Activated CD4-positive, alpha-beta memory T cell treated with anti-CD3 and anti-CD28 coated beads for 36 hours (primary cell): ENCODE data around the gene TOMM6. TPM values are rescaled to one million over a fixed set of nuclear protein-coding genes. Genes with fewer than 3 reads are reported as not detected.
"Not testable (repeated sequence)": the region's sequence is repeated elsewhere in the genome, so short reads cannot be mapped to it uniquely, and the experiment has no call there.

Experiments
- CTCF ChIA-PET: fragments of 350-600 bp; sonication (Branson Sonifier 250); formaldehyde crosslinking; loops from one replicate; lab custom pipeline; 2021; ENCODE audit warnings: antibody characterized with exemption, inconsistent platforms; lab: Charles Lee
- POLR2A ChIA-PET: fragments of 350-600 bp; sonication (Branson Sonifier 250); formaldehyde crosslinking; loops from one replicate; lab custom pipeline; 2021; ENCODE audit warnings: antibody characterized with exemption; lab: Charles Lee
- DNase-seq: peaks from one replicate; pipeline ENCODE4 v3.0.0-alpha.2; 2020
- H3K27ac Mint-ChIP-seq: one replicate; pipeline ENCODE4 v1.8.0; 2021; ENCODE audit warnings: mixed read lengths
- H3K27me3 Mint-ChIP-seq: one replicate; pipeline ENCODE4 v1.8.0; 2021; ENCODE audit warnings: mixed read lengths
- H3K36me3 Mint-ChIP-seq: one replicate; pipeline ENCODE4 v1.8.0; 2021; ENCODE audit warnings: mixed read lengths
- H3K4me1 Mint-ChIP-seq: one replicate; pipeline ENCODE4 v1.8.0; 2021; ENCODE audit warnings: low read depth, mixed read lengths
- H3K4me3 Mint-ChIP-seq: one replicate; pipeline ENCODE4 v1.8.0; 2021; ENCODE audit warnings: mild to moderate bottlenecking, mixed read lengths
- H3K9me3 Mint-ChIP-seq: one replicate; pipeline ENCODE4 v1.8.0; 2021; ENCODE audit warnings: mixed read lengths
- intact Hi-C: fragments of 100-400 bp; cut with micrococcal nuclease; formaldehyde crosslinking; loops from one replicate; pipeline ENCODE4 v1.15.1; 2023
- total RNA-seq, 2 experiments: library from RNA; stranded (reverse); gene quantifications; one replicate each; pipeline ENCODE4 v1.2.3, GENCODE V29; 2021

TOMM6 gene
- total RNA-seq, 2 experiments from 2014 or later: 264 to 280 TPM

DNA sequence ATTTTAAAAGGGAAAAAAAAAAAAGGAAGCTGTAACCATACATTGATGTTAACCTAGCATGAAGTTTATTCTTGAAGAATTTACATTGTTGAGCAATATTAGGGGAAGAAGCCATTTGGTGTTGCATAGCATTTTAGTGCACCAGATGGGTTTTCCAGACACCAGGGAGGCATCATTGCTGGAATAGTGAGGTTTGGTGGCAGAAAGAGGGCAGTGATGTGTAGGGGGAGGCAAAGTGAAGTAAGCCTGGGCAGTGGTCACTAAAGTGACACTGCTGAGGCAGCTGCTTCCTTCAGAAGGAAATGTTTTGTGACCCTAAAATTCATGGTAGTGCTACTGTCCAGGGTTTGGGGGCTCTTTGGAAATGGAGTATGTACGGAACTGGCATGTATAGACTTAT is 2.6 kb downstream of the TOMM6 start:
- intact Hi-C loops: no loop called here
- Mint-ChIP-seq H3K36me3 (peaks cover 37% of the 10 kb centered on the region), H3K27me3 (no peaks in the 10 kb centered on the region), H3K4me3 (no peak overlapping the region), H3K9me3 (no peaks in the 10 kb centered on the region), H3K27ac (no peak overlapping the region), H3K4me1 (peaks cover 20% of the 10 kb centered on the region)
- CTCF ChIA-PET: interaction anchor here (0.7 to 1.1 kb wide), 3 partner anchors 10 to 131 kb away, joined by 3 read pairs; partner anchors contain the start of genes BYSL, FRS3 and MED20
- POLR2A ChIA-PET: no interaction called here
- DNase-seq: no peak

DNA sequence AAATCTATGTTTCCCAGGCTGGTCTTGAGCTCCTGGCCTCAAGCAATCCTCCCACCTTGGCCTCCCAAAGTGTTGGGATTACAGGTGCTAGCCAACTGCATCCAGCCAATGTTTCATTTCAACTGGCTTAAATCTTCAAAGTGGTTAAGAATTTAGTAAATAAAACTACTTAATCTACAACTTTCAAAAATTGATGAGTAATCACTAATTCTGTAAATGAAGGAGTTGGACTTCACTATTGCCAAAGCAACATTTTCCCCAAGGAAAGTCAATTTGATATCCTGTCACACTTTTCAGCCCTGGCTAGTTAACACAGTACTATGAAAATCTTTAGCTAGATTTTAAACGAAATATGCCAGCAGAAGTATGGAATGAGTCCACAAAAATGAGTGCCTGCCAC is 3.8 kb downstream of the TOMM6 start:
- peaks cover 16% of the 10 kb centered on the region for H3K4me1 Mint-ChIP-seq
- H3K9me3 Mint-ChIP-seq: no peaks in the 10 kb centered on the region
- no peak overlapping the region for H3K4me3 Mint-ChIP-seq
- H3K27ac Mint-ChIP-seq: no peak overlapping the region
- H3K27me3 Mint-ChIP-seq: no peaks in the 10 kb centered on the region
- intact Hi-C loops: no loop called here
- DNase-seq: no peak
- H3K36me3 Mint-ChIP-seq: peaks cover 37% of the 10 kb centered on the region
- CTCF ChIA-PET: interaction anchor here (0.9 to 1.1 kb wide), 2 partner anchors 12 to 424 kb away, joined by 3 read pairs; partner anchors contain the start of gene FRS3
- POLR2A ChIA-PET: no interaction called here

DNA sequence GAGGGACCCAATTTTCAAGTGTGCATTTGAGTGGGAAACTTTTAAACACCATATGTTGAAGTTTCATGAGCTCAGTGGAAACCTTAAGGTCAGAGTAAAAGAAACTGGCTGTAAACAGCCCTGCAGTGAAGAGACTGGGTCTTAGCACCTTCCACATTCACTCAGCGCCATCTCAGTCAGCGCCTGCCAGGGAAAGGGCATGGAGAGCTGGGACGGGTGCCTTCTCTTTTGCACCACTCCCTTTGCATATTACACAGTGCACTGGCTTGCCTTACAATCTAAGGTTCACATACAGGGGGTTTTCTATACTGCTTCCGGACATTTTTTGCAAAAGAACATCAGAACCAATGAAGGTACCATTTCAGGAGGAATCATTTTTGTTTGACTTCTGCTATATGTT is 4.5 kb downstream of the TOMM6 start:
- intact Hi-C loops: no loop called here
- Mint-ChIP-seq H3K27ac (peak overlapping the region; percentile 54), H3K4me1 (peaks cover 19% of the 10 kb centered on the region), H3K4me3 (no peak overlapping the region), H3K36me3 (peaks cover 37% of the 10 kb centered on the region), H3K9me3 (no peaks in the 10 kb centered on the region), H3K27me3 (no peaks in the 10 kb centered on the region)
- ChIA-PET POLR2A (interaction anchor here (0.5 to 1.0 kb wide), 2 partner anchors 112 to 259 kb away, joined by 3 to 6 read pairs; no protein-coding TSS in a partner anchor), CTCF (interaction anchor here (0.9 kb wide), 1 partner anchor 423 kb away, joined by 3 read pairs; no protein-coding TSS in a partner anchor)
- DNase-seq: no peak

DNA sequence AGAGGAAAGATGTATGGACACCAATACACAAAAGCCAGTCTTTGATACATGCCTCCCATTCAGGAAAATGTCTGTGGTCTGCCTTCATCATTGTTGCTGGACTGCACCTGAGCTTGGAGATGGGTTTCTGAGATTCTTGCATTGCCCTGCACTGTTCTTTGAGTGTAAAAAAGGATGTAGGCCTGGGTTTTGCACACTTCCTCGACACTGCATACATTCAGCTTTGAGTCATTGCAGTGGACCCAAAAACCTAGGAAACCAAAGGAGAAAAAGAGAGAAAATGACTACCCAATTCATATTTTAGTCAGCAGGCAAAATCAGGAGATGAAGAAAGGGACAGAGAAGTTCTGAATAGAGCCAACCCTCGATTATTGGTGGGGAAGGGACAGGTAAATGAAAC is 9.0 kb downstream of the TOMM6 start:
- Mint-ChIP-seq H3K9me3 (no peaks in the 10 kb centered on the region), H3K36me3 (peaks cover 16% of the 10 kb centered on the region), H3K4me3 (no peak overlapping the region), H3K27me3 (no peaks in the 10 kb centered on the region), H3K4me1 (peaks cover 3% of the 10 kb centered on the region), H3K27ac (no peak overlapping the region)
- no peak for DNase-seq
- intact Hi-C loops: no loop called here
- POLR2A ChIA-PET: no interaction called here
- CTCF ChIA-PET: interaction anchor here (0.7 kb wide), 1 partner anchor 20 kb away, joined by 3 read pairs; no protein-coding TSS in a partner anchor

DNA sequence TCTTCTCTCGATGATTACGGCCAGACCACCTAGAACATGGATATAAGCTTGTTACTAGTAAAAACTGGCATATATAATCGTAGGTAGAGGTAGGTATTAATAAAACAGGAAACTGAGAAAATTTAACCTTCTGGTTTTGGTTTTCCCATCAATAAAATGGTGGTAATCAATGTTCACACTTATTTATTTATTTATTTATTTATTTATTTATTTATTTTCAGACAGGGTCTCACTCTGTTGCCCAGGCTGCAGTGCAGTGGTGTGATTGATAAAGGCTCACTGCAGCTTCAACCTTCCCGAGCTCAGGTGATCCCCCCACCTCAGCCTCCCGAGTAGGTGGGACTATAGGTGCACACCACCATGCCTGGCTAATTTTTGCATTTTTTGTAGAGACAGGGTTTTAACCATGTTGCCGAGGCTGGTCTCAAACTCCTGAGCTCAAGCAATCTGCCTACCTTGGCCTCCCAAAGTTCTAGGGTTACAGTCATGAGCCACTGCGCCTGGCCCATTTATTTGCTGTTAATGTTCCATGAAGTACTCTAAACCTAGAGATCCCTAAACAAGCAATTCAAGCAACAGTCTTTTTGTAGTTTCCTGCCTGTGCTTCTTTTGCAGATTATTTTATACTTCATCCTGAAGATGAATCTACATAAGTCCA is 11.5 kb downstream of the TOMM6 start:
- CTCF ChIA-PET: interaction anchor here (1.1 to 1.9 kb wide), 3 partner anchors 12 to 245 kb away, joined by 3 to 7 read pairs (median 4); partner anchors contain the start of genes MED20 and TOMM6
- Mint-ChIP-seq H3K36me3 (peaks cover 1% of the 10 kb centered on the region), H3K27ac (no peak overlapping the region), H3K27me3 (no peaks in the 10 kb centered on the region), H3K4me1 (peaks cover 3% of the 10 kb centered on the region), H3K4me3 (no peak overlapping the region), H3K9me3 (no peaks in the 10 kb centered on the region)
- POLR2A ChIA-PET: no interaction called here
- no peak for DNase-seq
- intact Hi-C loops: no loop called here

DNA sequence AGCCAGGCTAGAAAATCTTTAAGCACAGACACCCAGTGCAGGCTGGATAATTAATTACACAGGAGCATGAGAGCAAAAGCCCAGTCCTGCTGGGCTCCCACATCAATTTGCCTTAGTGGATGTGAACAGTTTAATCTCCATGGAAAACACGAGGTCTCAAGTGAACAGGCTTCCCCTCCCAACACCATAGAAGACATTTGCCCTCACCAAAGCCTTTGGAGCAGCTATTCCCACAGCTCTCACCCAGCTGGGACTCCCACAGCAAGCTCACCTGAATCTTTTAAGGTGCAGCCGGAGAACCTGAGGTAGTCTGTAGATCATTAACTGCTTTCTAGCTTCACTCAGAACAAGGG is 12.0 kb downstream of the TOMM6 start:
- Mint-ChIP-seq H3K27ac (no peak overlapping the region), H3K9me3 (no peaks in the 10 kb centered on the region), H3K36me3 (peaks cover 1% of the 10 kb centered on the region), H3K4me1 (peaks cover 3% of the 10 kb centered on the region), H3K27me3 (no peaks in the 10 kb centered on the region), H3K4me3 (no peak overlapping the region)
- ChIA-PET CTCF (interaction anchor here (1.1 to 1.9 kb wide), 3 partner anchors 12 to 245 kb away, joined by 3 to 7 read pairs (median 4); partner anchors contain the start of genes MED20 and TOMM6), POLR2A (no interaction called here)
- no peak for DNase-seq
- intact Hi-C loops: no loop called here

DNA sequence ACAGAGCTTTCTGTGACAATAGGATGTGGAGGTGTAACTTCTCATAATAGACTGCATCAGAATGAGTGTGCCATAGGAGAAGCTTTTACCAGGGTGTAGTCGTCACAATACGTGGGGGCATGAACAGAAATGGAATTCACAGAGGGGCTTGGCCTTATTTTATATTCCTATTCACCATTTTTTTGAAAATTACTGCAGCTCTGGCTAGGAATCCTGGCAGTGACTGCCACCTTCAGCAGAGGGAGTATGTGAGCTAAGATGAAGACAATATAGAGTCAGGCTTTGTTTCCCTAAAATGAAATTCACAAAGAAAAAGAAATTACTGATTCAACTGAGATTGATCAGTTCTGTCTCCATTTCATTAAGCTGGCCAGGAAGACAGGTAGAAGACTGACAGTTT is 13.9 kb downstream of the TOMM6 start:
- H3K36me3 Mint-ChIP-seq: peaks cover 1% of the 10 kb centered on the region
- no peak overlapping the region for H3K4me3 Mint-ChIP-seq
- no peaks in the 10 kb centered on the region for H3K9me3 Mint-ChIP-seq
- intact Hi-C loops: no loop called here
- H3K27ac Mint-ChIP-seq: no peak overlapping the region
- ChIA-PET CTCF (interaction anchor here (0.8 to 1.6 kb wide), 4 partner anchors 97 to 413 kb away, joined by 3 to 10 read pairs (median 5); no protein-coding TSS in a partner anchor), POLR2A (no interaction called here)
- H3K4me1 Mint-ChIP-seq: peaks cover 2% of the 10 kb centered on the region
- H3K27me3 Mint-ChIP-seq: no peaks in the 10 kb centered on the region
- DNase-seq: no peak

DNA sequence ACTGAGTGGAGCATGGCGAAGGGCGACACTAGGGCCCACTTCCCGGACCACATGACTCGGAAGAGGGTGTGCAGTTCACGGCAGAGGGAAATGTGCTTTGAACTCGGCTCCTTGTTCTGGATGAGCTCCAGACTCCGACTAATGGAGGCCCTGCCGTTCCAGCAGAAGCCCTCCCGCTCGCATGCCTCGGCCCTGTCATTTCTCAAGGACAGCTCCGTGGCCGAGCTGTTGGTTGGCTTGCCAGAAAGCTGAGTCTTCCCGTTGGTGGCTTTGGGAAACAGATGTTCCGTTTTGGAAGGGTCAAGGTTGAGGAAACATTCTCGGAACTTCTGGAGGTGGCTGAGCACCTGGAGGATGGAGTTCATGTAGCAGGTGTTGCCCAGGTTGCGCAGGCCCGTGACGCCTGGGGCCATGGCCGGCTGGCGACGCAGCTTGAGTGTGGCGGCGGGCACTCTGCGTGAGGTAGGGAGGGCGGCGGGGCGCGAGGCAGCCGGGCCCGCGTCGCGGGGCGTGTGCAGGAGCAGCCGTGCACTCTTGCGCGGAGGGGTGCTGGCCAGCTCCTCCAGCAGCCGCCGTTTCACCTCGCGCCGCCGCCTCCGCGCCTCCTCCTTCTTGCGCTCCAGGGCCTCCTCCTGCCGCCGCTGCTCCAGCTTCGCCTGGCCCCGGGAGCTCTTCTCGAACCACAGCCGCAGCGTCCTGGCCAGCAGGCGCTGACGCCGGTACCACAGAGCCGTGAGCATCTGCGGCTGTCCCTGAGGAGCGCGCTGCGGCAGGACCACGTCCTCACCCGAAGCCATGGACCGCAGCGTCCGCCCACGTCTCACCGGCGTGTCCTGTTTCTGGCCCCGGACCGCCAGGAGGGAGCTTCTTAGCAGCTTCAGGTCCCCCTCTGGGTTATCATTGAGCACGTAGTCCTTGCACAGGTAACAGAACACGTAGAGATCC is 18.6 kb downstream of the TOMM6 start:
- no peak overlapping the region for H3K27ac Mint-ChIP-seq
- CTCF ChIA-PET: no interaction called here
- H3K9me3 Mint-ChIP-seq: no peaks in the 10 kb centered on the region
- no peak overlapping the region for H3K4me3 Mint-ChIP-seq
- DNase-seq: no peak
- H3K4me1 Mint-ChIP-seq: no peaks in the 10 kb centered on the region
- no peaks in the 10 kb centered on the region for H3K27me3 Mint-ChIP-seq
- intact Hi-C loops: no loop called here
- no peaks in the 10 kb centered on the region for H3K36me3 Mint-ChIP-seq
- POLR2A ChIA-PET: no interaction called here

DNA sequence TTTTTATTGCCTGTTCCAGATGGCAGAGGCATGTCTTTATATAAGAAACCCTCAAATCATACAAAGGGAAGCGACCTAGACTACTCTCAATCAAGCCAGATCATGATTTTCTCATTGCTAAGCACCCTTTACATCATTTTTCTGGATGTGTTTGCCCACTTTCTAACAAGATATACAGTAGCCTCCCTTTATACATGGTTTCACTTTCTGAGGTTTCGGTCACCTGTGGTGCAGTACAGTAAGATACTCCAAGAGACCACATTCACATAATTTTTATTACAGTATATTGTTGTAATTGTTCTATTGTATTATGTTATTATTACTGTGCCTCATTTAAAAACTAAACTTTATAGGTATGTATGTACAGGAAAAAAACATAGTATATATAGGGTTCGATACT is 23.6 kb downstream of the TOMM6 start:
- H3K36me3 Mint-ChIP-seq: no peaks in the 10 kb centered on the region
- intact Hi-C loops: no loop called here
- no peaks in the 10 kb centered on the region for H3K9me3 Mint-ChIP-seq
- no peak overlapping the region for H3K27ac Mint-ChIP-seq
- POLR2A ChIA-PET: no interaction called here
- CTCF ChIA-PET: no interaction called here
- DNase-seq: no peak
- no peak overlapping the region for H3K4me3 Mint-ChIP-seq
- H3K27me3 Mint-ChIP-seq: no peaks in the 10 kb centered on the region
- no peaks in the 10 kb centered on the region for H3K4me1 Mint-ChIP-seq

DNA sequence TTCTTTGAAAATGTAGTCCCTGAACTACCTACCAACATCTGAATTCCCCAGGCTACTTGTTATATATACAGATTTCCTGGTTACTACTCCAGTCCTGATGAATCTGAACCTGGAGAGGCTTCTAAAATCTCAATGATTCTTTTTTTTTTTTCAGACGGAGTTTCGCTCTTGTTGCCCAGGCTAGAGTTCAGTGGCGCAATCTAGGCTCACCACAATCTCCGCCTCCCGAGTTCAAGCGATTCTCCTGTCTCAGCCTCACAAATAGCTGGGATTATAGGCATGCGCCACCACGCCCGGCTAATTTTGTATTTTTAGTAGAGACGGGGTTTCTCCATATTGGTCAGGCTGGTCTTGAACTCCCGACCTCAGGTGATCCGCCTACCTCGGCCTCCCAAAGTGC is 24.5 kb downstream of the TOMM6 start:
- DNase-seq, H3K4me1 Mint-ChIP-seq, H3K27me3 Mint-ChIP-seq, H3K27ac Mint-ChIP-seq, H3K4me3 Mint-ChIP-seq, H3K9me3 Mint-ChIP-seq, intact Hi-C loops, H3K36me3 Mint-ChIP-seq, CTCF ChIA-PET, POLR2A ChIA-PET: not testable (repeated sequence)

DNA sequence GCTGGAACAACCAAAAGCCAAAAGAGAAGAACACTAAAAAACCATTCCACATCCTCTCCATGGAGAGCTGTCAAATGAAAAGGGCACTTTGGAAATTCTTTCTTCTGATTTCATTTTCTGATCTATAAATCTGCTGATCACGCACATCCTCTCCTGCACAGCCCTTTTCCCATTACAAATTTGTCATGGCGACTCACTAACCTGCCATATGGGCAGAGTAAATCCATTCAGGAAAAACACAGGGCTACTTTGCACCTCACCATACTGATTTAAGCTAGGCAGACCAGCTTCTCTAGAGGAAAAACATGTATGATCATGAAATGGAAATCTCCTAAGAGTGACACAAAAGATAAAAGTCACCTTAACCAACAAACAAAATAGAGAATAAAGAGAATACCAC is 26.0 kb downstream of the TOMM6 start:
- ChIA-PET POLR2A (no interaction called here), CTCF (no interaction called here)
- intact Hi-C loops: no loop called here
- Mint-ChIP-seq H3K4me3 (no peak overlapping the region), H3K27me3 (no peaks in the 10 kb centered on the region), H3K36me3 (no peaks in the 10 kb centered on the region), H3K9me3 (no peaks in the 10 kb centered on the region), H3K4me1 (no peaks in the 10 kb centered on the region), H3K27ac (no peak overlapping the region)
- DNase-seq: no peak

DNA sequence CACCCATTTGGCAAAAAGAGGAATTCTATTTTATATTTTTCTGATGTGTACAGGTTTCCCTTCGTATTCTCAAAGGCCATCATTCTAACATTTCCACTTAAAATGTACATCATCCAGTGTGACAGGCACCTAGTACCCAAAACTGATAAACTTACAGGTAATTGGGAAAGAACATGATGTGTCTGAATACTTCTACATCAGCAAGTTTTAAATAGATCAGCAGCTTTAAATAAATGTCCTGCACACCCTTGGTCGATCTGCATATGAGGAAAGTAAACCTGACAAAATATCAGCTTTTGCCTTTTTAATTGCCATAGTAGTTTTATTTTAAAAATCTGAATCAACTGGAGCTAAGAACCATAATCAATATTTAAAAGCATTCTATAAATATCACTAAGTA is 26.5 kb downstream of the TOMM6 start:
- no peak overlapping the region for H3K27ac Mint-ChIP-seq
- H3K4me1 Mint-ChIP-seq: no peaks in the 10 kb centered on the region
- POLR2A ChIA-PET: no interaction called here

More for the DNA sequence above, 26.5 kb downstream of the TOMM6 start:
- CTCF ChIA-PET: interaction anchor here (1.5 kb wide), 1 partner anchor 27 kb away, joined by 3 read pairs; the partner anchor contains the start of gene TOMM6
- no peak overlapping the region for H3K4me3 Mint-ChIP-seq
- intact Hi-C loops: no loop called here
- no peaks in the 10 kb centered on the region for H3K9me3 Mint-ChIP-seq
- no peaks in the 10 kb centered on the region for H3K27me3 Mint-ChIP-seq
- no peaks in the 10 kb centered on the region for H3K36me3 Mint-ChIP-seq
- DNase-seq: no peak
